HL-60/S4 treated with phorbol 12-myristate 13-acetate at 8.2 ng/mL for 4 days and 3 days (cell line): Measurements from ENCODE around the gene TSC22D3.

Experiments used
- in situ Hi-C: fragments of 300-500 bp; cut with MboI; formaldehyde crosslinking; loops from 2 replicates; pipeline ENCODE4 v1.15.0; 2022; ENCODE audit warnings: low sequenced_read_pairs

The TSC22D3 gene

GRCh38 chrX:107684956-107685385 is 90.6 kb downstream of the TSC22D3 start:
- in situ Hi-C loops, result no loop called here

DNA sequence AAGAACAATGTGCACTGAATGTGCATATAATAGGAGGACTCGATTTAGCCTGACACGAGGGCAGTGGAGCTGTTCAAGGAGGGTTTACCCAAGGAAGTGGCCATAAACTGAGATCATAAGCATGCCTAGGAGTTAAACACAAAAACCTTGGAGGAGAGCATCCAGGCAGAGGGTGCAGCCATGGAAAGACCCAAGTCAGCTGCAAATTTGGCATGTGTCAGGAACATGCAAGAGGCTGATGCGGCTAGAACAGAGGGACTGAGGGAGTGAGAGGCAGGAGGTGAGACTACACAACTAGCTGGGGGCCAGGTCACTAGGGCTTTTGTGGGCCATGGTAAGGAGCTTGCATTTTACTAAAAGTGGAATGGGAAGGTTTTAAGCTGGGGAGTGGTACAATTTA is 91.7 kb downstream of the TSC22D3 start:
- in situ Hi-C loops, result no loop called here

- in situ Hi-C loops, result no loop called here
These were observed 92.3 kb downstream of the TSC22D3 start for GRCh38 chrX:107683124-107683895.

- in situ Hi-C loops, result no loop called here
These were observed 93.3 kb downstream of the TSC22D3 start for GRCh38 chrX:107682256-107682655.

- in situ Hi-C loops, result no loop called here
These were observed 96.4 kb downstream of the TSC22D3 start for GRCh38 chrX:107678957-107679740.

GRCh38 chrX:107677909-107678308 is 97.7 kb downstream of the TSC22D3 start:
- in situ Hi-C loops, result no loop called here

- in situ Hi-C loops, result no loop called here
These were observed 98.1 kb downstream of the TSC22D3 start for GRCh38 chrX:107677501-107677901.

DNA sequence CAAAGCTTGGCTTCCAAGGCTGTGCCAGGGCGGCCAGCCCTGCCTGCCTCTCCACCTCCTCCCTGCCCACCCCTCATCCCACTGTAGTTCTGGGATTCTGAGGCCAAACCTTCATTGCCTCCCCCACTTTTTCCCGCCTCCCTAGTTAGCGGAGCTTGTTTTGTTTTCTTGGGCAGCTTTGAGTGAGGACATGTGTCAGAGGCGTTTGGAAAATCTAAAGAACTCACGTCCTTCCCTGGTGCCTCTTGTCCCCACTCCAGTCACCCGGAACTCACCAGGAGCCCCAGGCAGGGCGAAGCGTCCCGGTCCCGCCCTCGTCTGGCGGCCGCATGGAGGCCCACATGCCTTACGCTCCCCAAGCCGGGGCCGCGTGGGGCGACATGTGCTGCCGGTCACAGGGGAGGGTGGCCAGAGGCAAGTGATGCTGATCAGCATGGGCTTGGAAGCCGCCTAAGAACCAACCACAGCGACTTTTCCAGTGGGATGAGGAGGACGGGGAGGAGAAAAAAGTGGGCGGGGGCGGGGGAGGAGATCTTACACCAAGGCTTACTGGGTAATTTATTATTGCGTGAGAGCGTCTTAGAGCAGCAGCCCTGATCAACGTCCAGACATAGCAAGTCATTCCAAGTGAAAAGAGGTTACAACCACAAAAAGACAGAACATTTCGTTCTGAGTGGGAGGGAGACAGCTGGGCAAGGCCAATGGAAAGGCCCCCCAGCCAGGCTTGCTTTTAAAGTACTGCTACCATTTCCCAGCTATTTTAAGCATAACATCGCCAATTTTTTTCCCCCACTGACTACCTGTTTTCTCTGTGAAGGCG is 98.8 kb downstream of the TSC22D3 start:
- in situ Hi-C loops, result no loop called here

GRCh38 chrX:107675823-107676555 is 99.6 kb downstream of the TSC22D3 start:
- in situ Hi-C loops, result no loop called here

- in situ Hi-C loops, result no loop called here
These were observed 100.3 kb downstream of the TSC22D3 start for GRCh38 chrX:107675365-107675654.

- in situ Hi-C loops, result loop anchor here (25.0 kb wide), 1 partner anchor 213 kb away; no protein-coding TSS in a partner anchor
These were observed 100.9 kb downstream of the TSC22D3 start for GRCh38 chrX:107674480-107675364.

DNA sequence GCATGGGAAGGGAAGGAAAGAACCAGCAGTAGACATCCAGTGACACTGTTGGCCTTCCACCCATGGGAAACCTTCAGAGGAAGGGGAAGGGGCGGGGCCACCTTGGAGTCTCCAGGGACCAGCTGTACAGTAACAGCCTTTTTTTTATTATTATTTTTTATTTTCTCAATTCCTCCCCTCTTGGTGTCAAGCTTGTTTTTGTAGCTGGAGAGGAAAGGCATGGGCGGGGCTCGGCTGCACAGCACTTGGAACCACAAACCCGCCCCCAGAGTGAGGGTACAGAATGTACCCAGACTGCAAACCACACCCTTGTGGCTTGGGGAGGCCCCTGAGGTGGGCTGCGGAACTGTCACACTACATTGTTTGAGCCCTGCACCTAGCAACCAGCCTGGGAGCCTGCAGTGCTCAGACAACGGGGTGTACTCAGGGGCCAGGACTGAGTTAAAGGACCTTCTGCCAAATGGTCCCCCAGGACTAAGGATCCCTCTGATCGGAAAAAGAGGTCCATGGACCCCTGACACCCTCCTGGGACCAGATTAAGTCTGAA is 101.6 kb downstream of the TSC22D3 start:
- in situ Hi-C loops, result loop anchor here (25.0 kb wide), 1 partner anchor 213 kb away; no protein-coding TSS in a partner anchor

DNA sequence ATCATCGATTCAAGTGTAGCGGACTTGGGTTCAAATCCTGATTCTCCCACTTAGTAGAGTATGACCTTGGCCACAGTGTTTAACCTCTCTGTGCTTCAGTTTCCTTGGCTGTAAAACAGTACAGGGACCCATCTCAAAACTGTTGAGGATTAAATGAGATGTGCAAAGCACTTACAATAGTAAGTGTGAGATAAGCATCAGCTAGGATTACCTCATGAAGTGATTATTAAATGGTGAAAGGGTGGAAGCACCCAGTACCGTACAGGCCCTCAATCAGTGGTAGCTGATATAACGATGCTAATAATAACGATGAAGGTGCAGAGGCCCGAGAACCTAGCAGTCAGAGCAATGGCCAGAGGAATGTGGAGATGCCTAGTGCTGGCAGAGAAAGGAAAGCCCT is 102.2 kb downstream of the TSC22D3 start:
- in situ Hi-C loops, result loop anchor here (25.0 kb wide), 1 partner anchor 214 kb away; no protein-coding TSS in a partner anchor

- in situ Hi-C loops, result loop anchor here (25.0 kb wide), 1 partner anchor 214 kb away; no protein-coding TSS in a partner anchor
These were observed 102.6 kb downstream of the TSC22D3 start for GRCh38 chrX:107672955-107673378.

DNA sequence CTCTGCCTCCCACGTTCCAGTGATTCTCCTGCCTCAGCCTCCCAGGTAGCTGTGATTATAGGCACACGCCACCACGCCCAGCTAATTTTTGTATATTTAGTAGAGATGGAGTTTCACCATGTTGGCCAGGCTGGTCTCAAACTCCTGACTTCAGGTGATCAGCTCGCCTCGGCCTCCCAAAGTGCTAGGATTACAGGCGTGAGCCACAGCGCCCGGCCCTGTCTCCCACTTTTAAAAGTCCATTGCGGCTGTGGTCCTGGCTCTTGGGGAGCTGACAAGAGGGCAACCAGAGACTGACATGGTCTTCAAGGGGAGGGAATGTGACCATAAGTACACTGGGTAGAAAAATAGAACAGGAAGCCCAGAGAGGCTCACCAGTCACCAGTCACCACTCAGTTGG is 104.3 kb downstream of the TSC22D3 start:
- in situ Hi-C loops, result loop anchor here (25.0 kb wide), 1 partner anchor 216 kb away; no protein-coding TSS in a partner anchor

- in situ Hi-C loops, result loop anchor here (10.0 to 25.0 kb wide), 2 partner anchors 105 to 217 kb away; partner anchors contain the start of genes NCBP2L and TSC22D3
These were observed 105.5 kb downstream of the TSC22D3 start for GRCh38 chrX:107669885-107670628.

GRCh38 chrX:107669261-107669660 is 106.3 kb downstream of the TSC22D3 start:
- in situ Hi-C loops, result loop anchor here (10.0 to 25.0 kb wide), 2 partner anchors 106 to 218 kb away; partner anchors contain the start of genes NCBP2L and TSC22D3

- in situ Hi-C loops, result loop anchor here (10.0 to 25.0 kb wide), 2 partner anchors 106 to 219 kb away; partner anchors contain the start of genes NCBP2L and TSC22D3
These were observed 106.9 kb downstream of the TSC22D3 start for GRCh38 chrX:107668710-107669109.
